ENCODE data around the gene DOCK1. TPM values are rescaled to one million over a fixed set of nuclear protein-coding genes. Genes with fewer than 3 reads are reported as not detected.

The DOCK1 gene
- total and polyA plus RNA-seq, 2 donors (not counting 1 experiment from before 2014, with no cell fraction given): 20.5 to 91.0 TPM

DNA sequence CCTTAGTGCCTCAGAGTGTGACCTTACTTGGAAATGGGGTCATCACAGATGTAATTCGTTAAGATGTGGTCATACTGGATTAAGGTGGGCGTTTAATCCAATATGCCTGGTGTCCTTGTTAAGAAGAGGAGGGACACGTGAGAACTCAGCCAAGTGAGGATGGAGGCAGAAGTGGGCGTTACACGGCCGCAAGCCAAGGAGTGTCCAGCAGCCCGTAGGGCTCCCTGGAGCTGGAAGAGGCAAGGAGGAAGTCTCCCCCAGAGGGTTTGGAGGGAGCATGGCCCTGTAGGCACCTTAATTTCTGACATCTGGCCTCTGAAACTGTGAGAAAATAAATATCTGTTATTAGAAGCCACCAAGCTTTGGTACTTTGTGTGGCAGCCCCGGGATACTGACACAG lies 21.3 kb downstream of the DOCK1 start:
- no peak overlapping the region for H3K27ac ChIP-seq (ENCODE audit: insufficient read depth, low read length)
- H3K9ac ChIP-seq (ENCODE audit: insufficient read depth, low read length): no peak overlapping the region
- H3K9me3 ChIP-seq (ENCODE audit: control insufficient read depth, insufficient read depth, low read depth, low read length): no peaks in the 10 kb centered on the region
- no peak for DNase-seq (ENCODE audit: low read depth in 2 of 2)
- peaks cover 2% of the 10 kb centered on the region for H3K4me1 ChIP-seq (ENCODE audit: control insufficient read depth, extremely low read depth, insufficient read depth, low read length)
- no peak overlapping the region for H3K4me3 ChIP-seq (replicated peaks in 1 of 4; ENCODE audit: control extremely low read depth in 1 of 4, insufficient read depth in 1 of 4, low read depth in 3 of 4, low read length in 4 of 4)
- no peak for TF ChIP-seq CTCF (conservative IDR thresholded peaks at IDR 0.05 in 1 of 2, IDR thresholded peaks at IDR 0.05 in 1 of 2; ENCODE audit: low read depth in 1 of 2, low read length in 2 of 2)
- TF ChIP-seq EZH2 (IDR thresholded peaks at IDR 0.05; ENCODE audit: low read length, missing control alignments): no peak
- peaks cover 24% of the 10 kb centered on the region for H3K79me2 ChIP-seq (ENCODE audit: control insufficient read depth, insufficient read depth, low read length)
- H3K27me3 ChIP-seq (ENCODE audit: control insufficient read depth, insufficient read depth, low read length): no peaks in the 10 kb centered on the region
- H2AFZ ChIP-seq (ENCODE audit: low read length): no peak overlapping the region
- no peak overlapping the region for H3K4me2 ChIP-seq (ENCODE audit: extremely low read depth, insufficient read depth, low read length)
- H3K36me3 ChIP-seq (ENCODE audit: control insufficient read depth, insufficient read depth, low read length): no peaks in the 10 kb centered on the region
- H4K20me1 ChIP-seq (ENCODE audit: control insufficient read depth, extremely low read depth, insufficient read depth, low read length): no peaks in the 10 kb centered on the region

GRCh38 chr10:126927799-126928198 lies 22.6 kb downstream of the DOCK1 start:
- Histone ChIP-seq H3K27ac (ENCODE audit: insufficient read depth, low read length) (no peak overlapping the region), H4K20me1 (ENCODE audit: control insufficient read depth, extremely low read depth, insufficient read depth, low read length) (no peaks in the 10 kb centered on the region), H3K79me2 (ENCODE audit: control insufficient read depth, insufficient read depth, low read length) (peaks cover 34% of the 10 kb centered on the region), H3K9ac (ENCODE audit: insufficient read depth, low read length) (no peak overlapping the region), H3K4me3 (replicated peaks in 1 of 4; ENCODE audit: control extremely low read depth in 1 of 4, insufficient read depth in 1 of 4, low read depth in 3 of 4, low read length in 4 of 4) (no peak overlapping the region), H2AFZ (ENCODE audit: low read length) (no peak overlapping the region), H3K4me2 (ENCODE audit: extremely low read depth, insufficient read depth, low read length) (no peak overlapping the region), H3K4me1 (ENCODE audit: control insufficient read depth, extremely low read depth, insufficient read depth, low read length) (peaks cover 2% of the 10 kb centered on the region), H3K36me3 (ENCODE audit: control insufficient read depth, insufficient read depth, low read length) (peaks cover 2% of the 10 kb centered on the region), H3K27me3 (ENCODE audit: control insufficient read depth, insufficient read depth, low read length) (no peaks in the 10 kb centered on the region), H3K9me3 (ENCODE audit: control insufficient read depth, insufficient read depth, low read depth, low read length) (no peaks in the 10 kb centered on the region)
- no peak for DNase-seq (ENCODE audit: low read depth in 2 of 2)
- TF ChIP-seq CTCF (conservative IDR thresholded peaks at IDR 0.05 in 1 of 2, IDR thresholded peaks at IDR 0.05 in 1 of 2; ENCODE audit: low read depth in 1 of 2, low read length in 2 of 2) (no peak), EZH2 (IDR thresholded peaks at IDR 0.05; ENCODE audit: low read length, missing control alignments) (no peak)

DNA sequence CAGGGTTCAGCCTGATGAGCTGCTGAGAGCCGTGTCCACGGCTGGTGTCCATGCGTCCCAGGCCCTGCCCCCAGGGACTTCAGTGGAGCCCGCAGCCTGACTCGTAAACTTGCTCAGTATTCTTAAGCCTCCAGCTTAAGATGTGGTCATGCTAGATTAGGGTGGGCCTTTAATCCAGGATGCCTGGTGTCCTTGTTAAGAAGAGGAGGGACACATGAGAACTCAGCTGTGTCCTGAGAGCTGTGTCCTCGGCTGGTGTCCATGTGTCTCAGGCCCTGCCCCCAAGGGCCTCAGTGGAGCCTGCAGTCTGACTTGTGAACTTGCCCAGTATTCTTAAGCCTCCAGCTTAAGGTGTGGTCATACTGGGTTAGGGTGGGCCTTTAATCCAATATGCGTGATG lies 23.0 kb downstream of the DOCK1 start:
- no peaks in the 10 kb centered on the region for H3K27me3 ChIP-seq (ENCODE audit: control insufficient read depth, insufficient read depth, low read length)
- no peak for TF ChIP-seq CTCF (conservative IDR thresholded peaks at IDR 0.05 in 1 of 2, IDR thresholded peaks at IDR 0.05 in 1 of 2; ENCODE audit: low read depth in 1 of 2, low read length in 2 of 2)
- no peak for TF ChIP-seq EZH2 (IDR thresholded peaks at IDR 0.05; ENCODE audit: low read length, missing control alignments)
- H3K27ac ChIP-seq (ENCODE audit: insufficient read depth, low read length): no peak overlapping the region
- H3K4me2 ChIP-seq (ENCODE audit: extremely low read depth, insufficient read depth, low read length): no peak overlapping the region
- no peaks in the 10 kb centered on the region for H3K9me3 ChIP-seq (ENCODE audit: control insufficient read depth, insufficient read depth, low read depth, low read length)
- peaks cover 2% of the 10 kb centered on the region for H3K36me3 ChIP-seq (ENCODE audit: control insufficient read depth, insufficient read depth, low read length)
- no peak overlapping the region for H2AFZ ChIP-seq (ENCODE audit: low read length)
- peaks cover 37% of the 10 kb centered on the region for H3K79me2 ChIP-seq (ENCODE audit: control insufficient read depth, insufficient read depth, low read length)
- no peaks in the 10 kb centered on the region for H4K20me1 ChIP-seq (ENCODE audit: control insufficient read depth, extremely low read depth, insufficient read depth, low read length)
- peaks cover 2% of the 10 kb centered on the region for H3K4me1 ChIP-seq (ENCODE audit: control insufficient read depth, extremely low read depth, insufficient read depth, low read length)
- no peak overlapping the region for H3K9ac ChIP-seq (ENCODE audit: insufficient read depth, low read length)
- no peak for DNase-seq (ENCODE audit: low read depth in 2 of 2)
- no peak overlapping the region for H3K4me3 ChIP-seq (replicated peaks in 1 of 4; ENCODE audit: control extremely low read depth in 1 of 4, insufficient read depth in 1 of 4, low read depth in 3 of 4, low read length in 4 of 4)

All from fibroblast of lung (primary cell).